Stromal cell of bone marrow (primary cell): ENCODE results near the gene UGT2B10.

Experiments
- DNase-seq: peaks from one replicate; pipeline ENCODE4 v3.0.0-alpha.2; 2012; ENCODE audit warnings: low read depth

UGT2B10 gene

DNA sequence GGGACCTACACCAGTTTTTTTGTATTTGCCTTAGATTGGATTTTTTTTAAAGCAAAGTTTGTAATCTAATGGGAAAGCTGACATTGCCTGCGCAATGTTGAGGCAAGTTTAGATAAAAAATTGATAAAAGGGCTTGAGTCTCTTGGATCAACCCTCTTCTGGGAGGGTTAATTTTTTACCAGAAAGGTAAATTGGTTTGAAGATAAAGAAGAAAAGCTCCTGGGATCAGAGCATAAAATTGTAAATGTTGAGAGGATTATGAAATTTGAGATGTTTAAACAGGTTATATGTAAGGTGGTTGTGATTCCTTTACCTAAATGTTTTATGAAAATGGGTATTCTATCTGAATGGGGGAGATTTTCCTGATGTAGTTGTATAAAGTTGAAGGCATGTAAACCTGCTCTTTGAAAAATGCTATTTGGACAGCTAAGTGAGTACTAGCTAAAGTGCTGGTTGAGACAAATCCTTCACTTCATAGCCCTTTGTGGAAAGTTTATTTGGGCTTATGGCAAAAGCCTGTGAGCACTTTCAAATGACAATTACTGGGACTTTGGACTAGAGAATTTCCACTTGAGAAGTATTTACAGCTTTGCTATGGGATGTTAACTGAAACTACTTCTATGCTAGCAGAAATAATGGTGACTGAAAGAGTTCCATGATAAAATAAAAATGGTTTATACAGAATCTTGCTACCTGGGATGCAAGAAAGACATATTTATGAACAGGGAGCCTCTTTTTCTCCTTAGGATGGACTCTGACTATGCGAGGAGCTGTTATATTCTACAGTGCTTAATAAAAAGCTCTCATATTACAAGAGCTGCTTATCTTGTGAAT, 56.2 kb downstream of the UGT2B10 start:
- DNase-seq = no peak

- no peak for DNase-seq
Measured at GRCh38 chr4:68872643-68873502, 57.1 kb downstream of the UGT2B10 start.

DNA sequence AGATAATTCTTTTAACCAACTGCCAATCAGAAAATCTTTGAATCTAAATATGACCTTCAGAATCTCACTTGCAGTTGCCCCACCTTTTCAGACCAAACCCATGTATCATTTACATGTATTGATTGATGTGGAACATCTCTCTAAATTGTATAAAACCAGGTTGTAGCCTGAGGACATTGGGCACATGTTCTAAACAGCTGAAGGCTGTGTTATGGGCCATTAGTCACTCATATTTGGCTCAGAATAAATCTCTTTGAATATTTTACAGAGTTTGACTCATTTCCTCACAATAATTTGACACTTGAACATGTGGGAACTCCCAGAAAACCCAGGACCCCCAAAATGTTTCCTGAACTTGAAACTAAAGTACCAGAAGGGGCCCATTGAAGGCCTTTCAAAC, 58.7 kb downstream of the UGT2B10 start:
- no peak for DNase-seq

- no peak for DNase-seq
Measured at GRCh38 chr4:68877555-68877954, 61.8 kb downstream of the UGT2B10 start.

DNA sequence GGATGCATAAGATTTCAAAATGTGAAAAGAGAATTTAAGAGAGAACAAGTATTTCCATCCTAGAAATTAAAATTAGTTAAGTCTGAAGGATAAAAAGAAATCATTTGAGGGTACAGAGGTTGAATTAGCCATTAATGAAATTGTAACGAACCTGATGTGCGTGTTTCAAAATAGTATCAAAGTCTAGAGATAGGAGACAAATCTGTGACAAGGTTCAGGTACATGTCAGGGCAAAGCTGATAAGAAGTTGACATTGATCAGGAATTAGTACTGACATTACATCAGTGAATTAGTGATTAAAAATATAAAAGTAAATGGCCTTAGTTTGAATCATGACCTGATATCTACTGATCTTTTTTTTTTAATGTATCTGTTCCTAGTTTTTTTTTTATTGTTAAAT, 62.3 kb downstream of the UGT2B10 start:
- no peak for DNase-seq
